Mononuclear cell (primary cell): ENCODE results near the gene ATAD3B. TPM values are rescaled to one million over a fixed set of nuclear protein-coding genes. Genes with fewer than 3 reads are reported as not detected.
"Not testable (repeated sequence)": the region's sequence is repeated elsewhere in the genome, so short reads cannot be mapped to it uniquely, and the experiment has no call there.

Experiments
- H3K27me3 ChIP-seq: 2 replicates; pipeline ENCODE4 v1.6.0; 2011; ENCODE audit warnings: low read length, control low read depth; ENCODE audit not compliant: insufficient read depth
- H3K4me1 ChIP-seq: 2 replicates; pipeline ENCODE4 v1.5.1; 2011; ENCODE audit warnings: mild to moderate bottlenecking, low read length, control low read depth; ENCODE audit not compliant: insufficient read depth
- H3K4me3 ChIP-seq: 2 replicates; pipeline ENCODE4 v1.5.1; 2011; ENCODE audit warnings: mild to moderate bottlenecking, low read length, moderate library complexity
- H3K9me3 ChIP-seq: 2 replicates; pipeline ENCODE4 v1.5.1; 2011; ENCODE audit warnings: low read depth, mild to moderate bottlenecking, control low read depth, low read length
- total RNA-seq: library from RNA; depleted of rRNA; stranded (reverse); fragments of >200 nt; gene quantifications from one replicate; pipeline ENCODE4 v1.2.3, GENCODE V29; 2012

Gene ATAD3B
- total RNA-seq: 11.5 TPM

GRCh38 chr1:1471389-1472052, at the start of gene ATAD3B:
Gene ATAD3B, plus strand, starts transcription at chr1:1471765. Its CDS starts 120 bp downstream, at chr1:1471885.
- peaks cover 22% of the 10 kb centered on the region for H3K4me1 ChIP-seq
- H3K9me3 ChIP-seq: no peaks in the 10 kb centered on the region
- no peaks in the 10 kb centered on the region for H3K27me3 ChIP-seq
- H3K4me3 ChIP-seq: peak within 1 kb of the TSS; percentile 76

GRCh38 chr1:1421907-1422464, 49.6 kb upstream of the ATAD3B start:
- no peaks in the 10 kb centered on the region for H3K27me3 ChIP-seq
- no peaks in the 10 kb centered on the region for H3K4me1 ChIP-seq
- H3K9me3 ChIP-seq: no peaks in the 10 kb centered on the region
- H3K4me3 ChIP-seq: no peak overlapping the region

GRCh38 chr1:1422465-1423244, 48.9 kb upstream of the ATAD3B start:
- Histone ChIP-seq H3K4me3 (no peak overlapping the region), H3K9me3 (no peaks in the 10 kb centered on the region), H3K4me1 (no peaks in the 10 kb centered on the region), H3K27me3 (no peaks in the 10 kb centered on the region)

GRCh38 chr1:1423245-1423597, 48.3 kb upstream of the ATAD3B start:
- H3K27me3 ChIP-seq: no peaks in the 10 kb centered on the region

GRCh38 chr1:1424707-1425106, 46.9 kb upstream of the ATAD3B start:
- Histone ChIP-seq H3K27me3 (no peaks in the 10 kb centered on the region), H3K4me3 (no peak overlapping the region), H3K9me3 (no peaks in the 10 kb centered on the region), H3K4me1 (no peaks in the 10 kb centered on the region)

More at GRCh38 chr1:1423245-1423597, 48.3 kb upstream of the ATAD3B start:
- Histone ChIP-seq H3K4me3 (no peak overlapping the region), H3K9me3 (no peaks in the 10 kb centered on the region), H3K4me1 (no peaks in the 10 kb centered on the region)

GRCh38 chr1:1425426-1425752, 46.2 kb upstream of the ATAD3B start:
- no peaks in the 10 kb centered on the region for H3K27me3 ChIP-seq
- H3K4me1 ChIP-seq: no peaks in the 10 kb centered on the region
- H3K4me3 ChIP-seq: no peak overlapping the region
- H3K9me3 ChIP-seq: no peaks in the 10 kb centered on the region

GRCh38 chr1:1425753-1426495, 45.6 kb upstream of the ATAD3B start:
- no peaks in the 10 kb centered on the region for H3K9me3 ChIP-seq
- H3K4me3 ChIP-seq: no peak overlapping the region
- no peaks in the 10 kb centered on the region for H3K27me3 ChIP-seq
- no peaks in the 10 kb centered on the region for H3K4me1 ChIP-seq

GRCh38 chr1:1426496-1427105, 45.0 kb upstream of the ATAD3B start:
- H3K9me3 ChIP-seq: no peaks in the 10 kb centered on the region
- H3K4me1 ChIP-seq: no peaks in the 10 kb centered on the region
- H3K27me3 ChIP-seq: no peaks in the 10 kb centered on the region
- no peak overlapping the region for H3K4me3 ChIP-seq

GRCh38 chr1:1427106-1427819, 44.3 kb upstream of the ATAD3B start:
- Histone ChIP-seq H3K27me3 (no peaks in the 10 kb centered on the region), H3K9me3 (no peaks in the 10 kb centered on the region), H3K4me3 (no peak overlapping the region), H3K4me1 (no peaks in the 10 kb centered on the region)

- H3K4me1 ChIP-seq: no peaks in the 10 kb centered on the region
- no peak overlapping the region for H3K4me3 ChIP-seq
- H3K9me3 ChIP-seq: no peaks in the 10 kb centered on the region
- no peaks in the 10 kb centered on the region for H3K27me3 ChIP-seq
Observed at GRCh38 chr1:1427820-1428148, 43.8 kb upstream of the ATAD3B start.

- no peaks in the 10 kb centered on the region for H3K4me1 ChIP-seq
- no peaks in the 10 kb centered on the region for H3K9me3 ChIP-seq
- no peaks in the 10 kb centered on the region for H3K27me3 ChIP-seq
- H3K4me3 ChIP-seq: no peak overlapping the region
Observed at GRCh38 chr1:1428174-1428573, 43.4 kb upstream of the ATAD3B start.

- H3K4me3 ChIP-seq, H3K9me3 ChIP-seq, H3K27me3 ChIP-seq, H3K4me1 ChIP-seq: not testable (repeated sequence)
Observed at GRCh38 chr1:1428967-1429366, 42.6 kb upstream of the ATAD3B start.

GRCh38 chr1:1429671-1430073, 41.9 kb upstream of the ATAD3B start:
- peaks cover 8% of the 10 kb centered on the region for H3K27me3 ChIP-seq
- H3K9me3 ChIP-seq: no peaks in the 10 kb centered on the region
- no peak overlapping the region for H3K4me3 ChIP-seq
- peaks cover 4% of the 10 kb centered on the region for H3K4me1 ChIP-seq

GRCh38 chr1:1430114-1430982, 41.2 kb upstream of the ATAD3B start:
- Histone ChIP-seq H3K4me3 (no peak overlapping the region), H3K4me1 (peaks cover 10% of the 10 kb centered on the region), H3K9me3 (no peaks in the 10 kb centered on the region), H3K27me3 (peaks cover 15% of the 10 kb centered on the region)
